IMR-90 (cell line): ENCODE data around the gene PEX11A. TPM values are rescaled to one million over a fixed set of nuclear protein-coding genes. Genes with fewer than 3 reads are reported as not detected.

Experiments
- ATAC-seq: fragments of 200-7000 bp; cut with Tn5 transposase; 2 replicates; pipeline ENCODE4 v1.9.1; 2020; ENCODE audit warnings: low read depth, mild to moderate bottlenecking, moderate library complexity
- BruUV-seq: library from RNA; stranded (reverse); fragments of 400-500 nt; replicated peaks from 2 replicates; lab custom pipeline; 2021; lab: Mats Ljungman, UMichigan
- CTCF ChIA-PET: fragments of 300-600 bp; formaldehyde crosslinking; extraction: SDS; loops from one replicate; lab custom pipeline; 2021; ENCODE audit warnings: antibody characterized with exemption; lab: Yijun Ruan, JAX
- POLR2A ChIA-PET: fragments of 300-600 bp; sonication (Branson Sonifier 250); formaldehyde crosslinking; loops from one replicate; lab custom pipeline; 2022; ENCODE audit warnings: antibody characterized with exemption; ENCODE audit not compliant: unreplicated experiment; lab: Charles Lee
- DNase-seq: peaks from one replicate; pipeline ENCODE4 v3.0.0; 2013
- H2AFZ ChIP-seq: replicated peaks from 2 replicates; pipeline ENCODE3; 2013; ENCODE audit warnings: low read length, mild to moderate bottlenecking; ENCODE audit not compliant: poor library complexity
- H2AK5ac ChIP-seq: 2 replicates; pipeline ENCODE4 v1.6.1; 2013; ENCODE audit warnings: low read depth, low read length, inconsistent platforms
- H2AK9ac ChIP-seq: replicated peaks from 2 replicates; pipeline ENCODE3; 2013; ENCODE audit warnings: mild to moderate bottlenecking, low read depth, low read length, moderate library complexity; ENCODE audit not compliant: poor library complexity
- H2BK120ac ChIP-seq: 2 replicates; pipeline ENCODE4 v1.6.1; 2013; ENCODE audit warnings: low read depth, low read length, inconsistent platforms
- H2BK15ac ChIP-seq: 3 replicates; pipeline ENCODE4 v1.6.1; 2013; ENCODE audit warnings: low read depth, low read length, inconsistent platforms
- H2BK20ac ChIP-seq: 2 replicates; pipeline ENCODE4 v1.6.1; 2013; ENCODE audit warnings: low read depth, mild to moderate bottlenecking, inconsistent platforms, low read length, moderate library complexity
- H2BK5ac ChIP-seq: 2 replicates; pipeline ENCODE4 v1.6.1; 2013; ENCODE audit warnings: mild to moderate bottlenecking, low read depth, low read length, inconsistent platforms; ENCODE audit not compliant: poor library complexity, severe bottlenecking
- H3K14ac ChIP-seq: replicated peaks from 2 replicates; pipeline ENCODE4 v1.6.1; 2013; ENCODE audit warnings: low read depth, low read length, inconsistent platforms
- H3K18ac ChIP-seq: 2 replicates; pipeline ENCODE4 v1.6.1; 2013; ENCODE audit warnings: low read depth, low read length, control low read depth
- H3K23ac ChIP-seq: 2 replicates; pipeline ENCODE4 v1.6.1; 2013; ENCODE audit warnings: low read depth, low read length, inconsistent platforms
- H3K27ac ChIP-seq: 2 replicates; pipeline ENCODE4 v1.5.1; 2013; ENCODE audit warnings: mild to moderate bottlenecking, control low read depth, low read length; ENCODE audit not compliant: insufficient read depth
- H3K27me3 ChIP-seq: 2 replicates; pipeline ENCODE4 v1.6.1; 2013; ENCODE audit warnings: low read length; ENCODE audit not compliant: control insufficient read depth, insufficient read depth
- H3K36me3 ChIP-seq: 2 replicates; pipeline ENCODE4 v1.6.1; 2013; ENCODE audit warnings: low read length, mixed read lengths; ENCODE audit not compliant: control insufficient read depth, insufficient read depth
- H3K4ac ChIP-seq: 2 replicates; pipeline ENCODE4 v1.6.1; 2013; ENCODE audit warnings: low read depth, low read length, inconsistent platforms
- H3K4me1 ChIP-seq: 2 replicates; pipeline ENCODE4 v1.6.1; 2013; ENCODE audit warnings: low read length, mixed read lengths; ENCODE audit not compliant: control insufficient read depth, insufficient read depth
- H3K4me2 ChIP-seq: 2 replicates; pipeline ENCODE4 v1.6.1; 2013; ENCODE audit warnings: low read depth, mild to moderate bottlenecking, control low read depth, low read length, moderate library complexity
- H3K4me3 ChIP-seq: 2 replicates; pipeline ENCODE4 v1.5.1; 2013; ENCODE audit warnings: low read depth, mild to moderate bottlenecking, control low read depth, low read length, moderate library complexity; ENCODE audit not compliant: insufficient read depth
- H3K56ac ChIP-seq: 2 replicates; pipeline ENCODE4 v1.6.1; 2013; ENCODE audit warnings: low read length, inconsistent platforms; ENCODE audit not compliant: insufficient read depth; ENCODE audit errors: extremely low read depth
- H3K79me1 ChIP-seq, 2 experiments: 2 replicates each; pipeline ENCODE4 v1.6.1; 2013; ENCODE audit warnings: low read length in 2 of 2, inconsistent platforms in 1 of 2, low read depth in 1 of 2
- H3K9ac ChIP-seq: 2 replicates; pipeline ENCODE4 v1.6.1; 2013; ENCODE audit warnings: low read depth, low read length, control low read depth
- H3K9me1 ChIP-seq: 2 replicates; pipeline ENCODE4 v1.6.1; 2013; ENCODE audit warnings: low read length, inconsistent platforms; ENCODE audit not compliant: insufficient read depth
- H3K9me3 ChIP-seq: 2 replicates; pipeline ENCODE4 v1.6.1; 2013; ENCODE audit warnings: low read length; ENCODE audit not compliant: control insufficient read depth, insufficient read depth
- H4K20me1 ChIP-seq: 2 replicates; pipeline ENCODE4 v1.6.1; 2013; ENCODE audit warnings: low read length, inconsistent platforms; ENCODE audit not compliant: insufficient read depth
- H4K5ac ChIP-seq: 2 replicates; pipeline ENCODE4 v1.6.1; 2013; ENCODE audit warnings: mild to moderate bottlenecking, low read depth, low read length, control low read depth
- H4K8ac ChIP-seq, 2 experiments: 2 replicates each; pipeline ENCODE4 v1.6.1; 2013; ENCODE audit warnings: low read depth in 2 of 2, low read length in 2 of 2, control low read depth in 1 of 2, inconsistent platforms in 1 of 2
- H4K91ac ChIP-seq: 2 replicates; pipeline ENCODE4 v1.6.1; 2013; ENCODE audit warnings: low read depth, low read length, inconsistent platforms; ENCODE audit not compliant: insufficient read depth
- CHD1 ChIP-seq: IDR thresholded peaks from 2 replicates; pipeline ENCODE4 v1.6.1; 2012; ENCODE audit warnings: low read depth, low read length, improper control_type of control experiment
- FOS ChIP-seq: fragments of 150-350 bp; IDR thresholded peaks from 2 replicates; pipeline ENCODE4 v1.6.1; 2016; ENCODE audit warnings: low read depth, low read length
- MAFK ChIP-seq: IDR thresholded peaks from 2 replicates; pipeline ENCODE4 v1.6.1; 2012; ENCODE audit warnings: low read depth, low read length, improper control_type of control experiment
- MAZ ChIP-seq: IDR thresholded peaks from 2 replicates; pipeline ENCODE4 v1.6.1; 2012; ENCODE audit warnings: low read depth, mild to moderate bottlenecking, low read length, improper control_type of control experiment, moderate library complexity, borderline replicate concordance
- MXI1 ChIP-seq: IDR thresholded peaks from 2 replicates; pipeline ENCODE4 v1.6.1; 2012; ENCODE audit warnings: low read depth, mild to moderate bottlenecking, low read length, moderate library complexity, borderline replicate concordance
- POLR2A ChIP-seq: IDR thresholded peaks from 2 replicates; pipeline ENCODE4 v1.6.1; 2012; ENCODE audit warnings: mild to moderate bottlenecking, low read depth, low read length
- RCOR1 ChIP-seq: IDR thresholded peaks from 2 replicates; pipeline ENCODE4 v1.6.1; 2012; ENCODE audit warnings: mild to moderate bottlenecking, low read length, improper control_type of control experiment; ENCODE audit not compliant: insufficient replicate concordance
- whole genome bisulfite sequencing, 2 experiments: methylation state at CpG; one replicate each; pipeline versions ENCODE4 v1.1.5 to v1.1.7; 2013; ENCODE audit warnings: missing lambda C conversion rate in 2 of 2; ENCODE audit not compliant: insufficient read length in 1 of 2; ENCODE audit errors: extremely low coverage in 2 of 2; 5-methylcytosine and 5-hydroxymethylcytosine counted together
- dilution Hi-C: fragments of 300-500 bp; cut with HindIII; formaldehyde crosslinking; loops from one replicate; pipeline ENCODE4 v1.14.3; 2018; ENCODE audit warnings: low sequenced_read_pairs; ENCODE audit not compliant: unreplicated experiment
- in situ Hi-C: fragments of 300-500 bp; cut with MboI; formaldehyde crosslinking; loops from 3 replicates; pipeline ENCODE4 v1.14.3; 2019; ENCODE audit warnings: low sequenced_read_pairs, inconsistent platforms, mixed read lengths
- intact Hi-C: fragments of 100-400 bp; cut with micrococcal nuclease; formaldehyde crosslinking; loops from 2 replicates; pipeline ENCODE4 v1.10.0; 2022
- polyA plus RNA-seq, 3 experiments: library from polyadenylated mRNA; depleted of rRNA; stranded (reverse); fragments of >200 nt; gene quantifications; 2 replicates each; pipeline ENCODE4 v1.2.3, GENCODE V29; 2012; ENCODE audit warnings: low replicate concordance in 1 of 3
- total RNA-seq: library from RNA; depleted of rRNA; stranded (reverse); fragments of >200 nt; gene quantifications from 2 replicates; pipeline ENCODE4 v1.2.3, GENCODE V29; 2012

PEX11A gene
- total and polyA plus RNA-seq, 2 of the 4 experiments (the other 2 are of a cell fraction) = 4.2 to 10.2 TPM

DNA sequence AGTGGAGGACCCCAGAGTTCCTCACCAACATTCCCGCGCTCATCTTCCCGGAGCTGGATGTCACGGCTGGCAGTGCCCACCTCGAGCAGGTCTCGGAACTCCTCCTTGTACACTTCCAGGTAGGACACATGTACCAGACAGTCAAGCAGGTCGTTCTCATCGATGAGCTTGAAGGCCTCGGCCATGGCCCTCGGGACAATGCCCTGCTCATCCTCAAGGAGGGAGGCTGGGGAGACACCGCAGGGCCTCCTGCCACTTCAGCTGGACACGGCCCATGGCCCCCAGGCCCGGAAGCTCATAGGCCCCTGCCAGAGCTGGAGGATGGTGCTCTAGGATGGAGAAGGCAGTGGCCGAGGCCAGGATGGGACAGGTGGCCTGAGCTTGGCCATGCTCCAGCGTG, 40.8 kb downstream of the PEX11A start:
- no peak overlapping the region for H3K4ac ChIP-seq
- no peak overlapping the region for H3K14ac ChIP-seq
- H3K27ac ChIP-seq = no peak overlapping the region
- no peak overlapping the region for H3K9ac ChIP-seq
- H4K8ac ChIP-seq = no peak overlapping the region
- no peak overlapping the region for H3K18ac ChIP-seq
- TF ChIP-seq MAZ (no peak), RCOR1 (no peak), POLR2A (no peak), CHD1 (no peak), MAFK (no peak), FOS (no peak), MXI1 (no peak)
- intact Hi-C loops (no loop called here), dilution Hi-C loops (no loop called here), in situ Hi-C loops (no loop called here)
- no peak overlapping the region for H3K23ac ChIP-seq
- no peak overlapping the region for H2AK9ac ChIP-seq
- no peak overlapping the region for H2AFZ ChIP-seq
- no peak overlapping the region for H3K4me3 ChIP-seq
- peaks cover 28% of the 10 kb centered on the region for H3K36me3 ChIP-seq
- H3K4me2 ChIP-seq = no peak overlapping the region
- no peak overlapping the region for H4K91ac ChIP-seq
- no peak overlapping the region for H2BK20ac ChIP-seq
- ChIA-PET CTCF (no interaction called here), POLR2A (no interaction called here)
- DNase-seq = no peak
- H2AK5ac ChIP-seq = no peak overlapping the region
- H3K4me1 ChIP-seq = peaks cover 4% of the 10 kb centered on the region
- no peak overlapping the region for H3K56ac ChIP-seq
- no peaks in the 10 kb centered on the region for H3K27me3 ChIP-seq
- H3K9me3 ChIP-seq = no peaks in the 10 kb centered on the region
- no peak overlapping the region for H2BK5ac ChIP-seq
- peaks cover 16 to 45% of the 10 kb centered on the region in 2 experiments for H3K79me1 ChIP-seq
- no peak overlapping the region for H4K5ac ChIP-seq
- H4K20me1 ChIP-seq = peaks cover 19% of the 10 kb centered on the region
- H2BK15ac ChIP-seq = no peak overlapping the region
- no peak overlapping the region for H2BK120ac ChIP-seq
- 98% methylated on average over 7 of the region's 15 CpGs; no CpG with 5 or more reads in 1 of the 2 experiments for WGBS, 2 experiments
- no TSS peak for BruUV-seq
- H3K9me1 ChIP-seq = peaks cover 6% of the 10 kb centered on the region; the same call in 1 of the 2 replicates
- ATAC-seq = no peak
